Panc1 (cell line): ENCODE measurements around the gene RSPH3. TPM values are rescaled to one million over a fixed set of nuclear protein-coding genes. Genes with fewer than 3 reads are reported as not detected.

Experiments used
- ATAC-seq: fragments of 200-7000 bp; cut with Tn5 transposase; 2 replicates; pipeline ENCODE4 v1.9.1; 2020; ENCODE audit warnings: mild to moderate bottlenecking, moderate library complexity
- BruUV-seq: library from RNA; stranded (reverse); fragments of 400-500 nt; replicated peaks from 2 replicates; lab custom pipeline; 2021; lab: Mats Ljungman, UMichigan
- CTCF ChIA-PET: fragments of 300-600 bp; sonication (Branson Sonifier 250); formaldehyde crosslinking; loops from one replicate; lab custom pipeline; 2022; ENCODE audit warnings: antibody characterized with exemption; lab: Charles Lee
- POLR2A ChIA-PET: fragments of 300-600 bp; sonication (Branson Sonifier 250); formaldehyde crosslinking; loops from one replicate; lab custom pipeline; 2022; ENCODE audit warnings: antibody characterized with exemption; lab: Charles Lee
- DNase-seq: peaks from one replicate; pipeline ENCODE4 v3.0.0-alpha.2; 2010; ENCODE audit warnings: low read depth, low spot score
- H3K27ac ChIP-seq: 2 replicates; pipeline ENCODE4 v1.5.1; 2011; ENCODE audit warnings: mild to moderate bottlenecking, low read length, inconsistent platforms
- H3K27me3 ChIP-seq: fragments of 200-500 bp; sonication (Bioruptor generic); 2 replicates; pipeline ENCODE4 v1.6.0; 2014; ENCODE audit warnings: low read length, inconsistent platforms; ENCODE audit not compliant: control insufficient read depth, insufficient read depth
- H3K36me3 ChIP-seq: fragments of 200-500 bp; sonication (Bioruptor generic); 2 replicates; pipeline ENCODE4 v1.5.1; 2014; ENCODE audit warnings: inconsistent platforms, mild to moderate bottlenecking, low read length, moderate library complexity; ENCODE audit not compliant: control insufficient read depth, insufficient read depth
- H3K4me1 ChIP-seq: 2 replicates; pipeline ENCODE4 v1.5.1; 2011; ENCODE audit warnings: inconsistent platforms, mild to moderate bottlenecking, low read length, moderate library complexity; ENCODE audit not compliant: control insufficient read depth, insufficient read depth
- H3K4me3 ChIP-seq, 2 experiments: 2 replicates each; pipeline ENCODE4 v1.5.1; 2011 to 2012; ENCODE audit warnings: low read depth in 2 of 2, low read length in 2 of 2, mild to moderate bottlenecking in 2 of 2, inconsistent platforms in 1 of 2, moderate library complexity in 1 of 2
- H3K9me3 ChIP-seq: fragments of 200-500 bp; sonication (Bioruptor generic); 2 replicates; pipeline ENCODE4 v1.5.1; 2014; ENCODE audit warnings: low read depth, mild to moderate bottlenecking, inconsistent platforms, low read length, moderate library complexity; ENCODE audit not compliant: control insufficient read depth, insufficient read depth
- CTCF ChIP-seq: fragments of 450-650 bp; IDR thresholded peaks from 2 replicates; pipeline ENCODE4 v1.5.1; 2017; ENCODE audit warnings: mild to moderate bottlenecking
- POLR2AphosphoS5 ChIP-seq: IDR thresholded peaks from 2 replicates; pipeline ENCODE4 v1.6.1; 2012; ENCODE audit warnings: mild to moderate bottlenecking, low read depth, low read length, moderate library complexity
- SIN3A ChIP-seq: IDR thresholded peaks from 2 replicates; pipeline ENCODE4 v1.6.1; 2012; ENCODE audit warnings: low read depth, mild to moderate bottlenecking, low read length, moderate library complexity, borderline replicate concordance; ENCODE audit not compliant: insufficient read depth
- TCF7L2 ChIP-seq: IDR thresholded peaks from 2 replicates; pipeline ENCODE4 v1.6.1; 2011; ENCODE audit warnings: mild to moderate bottlenecking, low read depth, low read length, inconsistent platforms
- in situ Hi-C: cut with HindIII; loops from 2 replicates; pipeline ENCODE4 v1.10.0; 2016; ENCODE audit warnings: low sequenced_read_pairs, low pct_unique_long_range_greater_than_20kb
- intact Hi-C: fragments of 100-400 bp; cut with micrococcal nuclease; formaldehyde crosslinking; loops from one replicate; pipeline ENCODE4 v1.10.0; 2022; ENCODE audit not compliant: unreplicated experiment
- total RNA-seq: library from RNA; stranded (reverse); gene quantifications from one replicate; pipeline ENCODE4 v1.2.1, GENCODE V29; 2021; ENCODE audit not compliant: unreplicated experiment
- TF ChIP-seq, protein P1 (sequence below), 2 experiments: IDR thresholded peaks; 2 replicates each; pipeline ENCODE4 v1.6.1; 2011 to 2012; ENCODE audit warnings: low read depth in 2 of 2, control low read depth in 1 of 2, low read length in 1 of 2, mild to moderate bottlenecking in 1 of 2, moderate library complexity in 1 of 2; ENCODE audit not compliant: insufficient read depth in 1 of 2

RSPH3 gene
- total RNA-seq, 1 experiment from 2014 or later: 8.1 TPM

GRCh38 chr6:159014406-159014805 is 14.4 kb upstream of the RSPH3 start:
- in situ Hi-C loops (no loop called here), intact Hi-C loops (no loop called here)
- Histone ChIP-seq H3K27ac (no peak overlapping the region), H3K27me3 (no peaks in the 10 kb centered on the region), H3K4me3 (no peak overlapping the region), H3K9me3 (no peaks in the 10 kb centered on the region), H3K36me3 (no peaks in the 10 kb centered on the region), H3K4me1 (no peaks in the 10 kb centered on the region)
- no TSS peak for BruUV-seq
- ChIA-PET CTCF (no interaction called here), POLR2A (no interaction called here)
- TF ChIP-seq, protein P1, sequence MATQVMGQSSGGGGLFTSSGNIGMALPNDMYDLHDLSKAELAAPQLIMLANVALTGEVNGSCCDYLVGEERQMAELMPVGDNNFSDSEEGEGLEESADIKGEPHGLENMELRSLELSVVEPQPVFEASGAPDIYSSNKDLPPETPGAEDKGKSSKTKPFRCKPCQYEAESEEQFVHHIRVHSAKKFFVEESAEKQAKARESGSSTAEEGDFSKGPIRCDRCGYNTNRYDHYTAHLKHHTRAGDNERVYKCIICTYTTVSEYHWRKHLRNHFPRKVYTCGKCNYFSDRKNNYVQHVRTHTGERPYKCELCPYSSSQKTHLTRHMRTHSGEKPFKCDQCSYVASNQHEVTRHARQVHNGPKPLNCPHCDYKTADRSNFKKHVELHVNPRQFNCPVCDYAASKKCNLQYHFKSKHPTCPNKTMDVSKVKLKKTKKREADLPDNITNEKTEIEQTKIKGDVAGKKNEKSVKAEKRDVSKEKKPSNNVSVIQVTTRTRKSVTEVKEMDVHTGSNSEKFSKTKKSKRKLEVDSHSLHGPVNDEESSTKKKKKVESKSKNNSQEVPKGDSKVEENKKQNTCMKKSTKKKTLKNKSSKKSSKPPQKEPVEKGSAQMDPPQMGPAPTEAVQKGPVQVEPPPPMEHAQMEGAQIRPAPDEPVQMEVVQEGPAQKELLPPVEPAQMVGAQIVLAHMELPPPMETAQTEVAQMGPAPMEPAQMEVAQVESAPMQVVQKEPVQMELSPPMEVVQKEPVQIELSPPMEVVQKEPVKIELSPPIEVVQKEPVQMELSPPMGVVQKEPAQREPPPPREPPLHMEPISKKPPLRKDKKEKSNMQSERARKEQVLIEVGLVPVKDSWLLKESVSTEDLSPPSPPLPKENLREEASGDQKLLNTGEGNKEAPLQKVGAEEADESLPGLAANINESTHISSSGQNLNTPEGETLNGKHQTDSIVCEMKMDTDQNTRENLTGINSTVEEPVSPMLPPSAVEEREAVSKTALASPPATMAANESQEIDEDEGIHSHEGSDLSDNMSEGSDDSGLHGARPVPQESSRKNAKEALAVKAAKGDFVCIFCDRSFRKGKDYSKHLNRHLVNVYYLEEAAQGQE (IDR thresholded peaks at IDR 0.05; ENCODE audit: insufficient read depth in 1 of 2, low read depth in 2 of 2, low read length in 1 of 2): no peak
- TF ChIP-seq CTCF: no peak
- TF ChIP-seq POLR2AphosphoS5: no peak
- TF ChIP-seq TCF7L2: no peak
- TF ChIP-seq SIN3A: no peak
- ATAC-seq (no peak), DNase-seq (no peak)

DNA sequence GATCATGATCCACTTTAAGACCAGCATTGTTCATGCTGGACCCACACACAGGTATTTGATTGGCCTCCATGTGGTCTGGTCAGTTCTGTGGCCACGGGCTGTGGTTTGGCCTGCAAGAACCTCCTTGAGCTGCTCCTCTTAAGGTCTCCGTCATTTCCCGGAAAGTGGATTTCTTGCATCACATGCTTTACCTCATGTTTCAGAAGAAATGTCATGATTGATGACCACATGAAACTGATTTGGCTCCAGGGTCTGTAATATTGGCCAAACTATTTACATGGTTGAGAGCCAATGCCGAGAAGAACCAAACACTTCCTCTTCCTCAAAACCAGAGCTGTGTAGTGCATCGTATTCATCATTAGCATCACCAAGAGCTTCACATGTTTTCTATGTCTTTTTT is 13.2 kb upstream of the RSPH3 start:
- TF ChIP-seq SIN3A (no peak), POLR2AphosphoS5 (no peak), CTCF (no peak), TCF7L2 (no peak)
- TF ChIP-seq, protein P1 (IDR thresholded peaks at IDR 0.05; ENCODE audit: insufficient read depth in 1 of 2, low read depth in 2 of 2, low read length in 1 of 2): no peak
- ChIA-PET POLR2A (no interaction called here), CTCF (no interaction called here)
- H3K4me1 ChIP-seq: no peaks in the 10 kb centered on the region
- ATAC-seq: no peak
- no peak overlapping the region for H3K27ac ChIP-seq
- H3K9me3 ChIP-seq: no peaks in the 10 kb centered on the region
- intact Hi-C loops: no loop called here
- no peaks in the 10 kb centered on the region for H3K36me3 ChIP-seq
- H3K27me3 ChIP-seq: no peaks in the 10 kb centered on the region
- in situ Hi-C loops: no loop called here
- H3K4me3 ChIP-seq: no peak overlapping the region
- DNase-seq: no peak
- no TSS peak for BruUV-seq
